Stimulated activated CD8-positive, alpha-beta memory T cell treated with anti-CD3 and anti-CD28 coated beads, Interleukin-7, amount 100 ng/mL, for 1 hour (primary cell): ENCODE measurements around the gene THSD7A.

Experiments
- DNase-seq, 2 donors: peaks; one replicate each; pipeline ENCODE4 v3.0.0-alpha.2; 2020; ENCODE audit warnings: low read depth in 2 of 2

Gene THSD7A

DNA sequence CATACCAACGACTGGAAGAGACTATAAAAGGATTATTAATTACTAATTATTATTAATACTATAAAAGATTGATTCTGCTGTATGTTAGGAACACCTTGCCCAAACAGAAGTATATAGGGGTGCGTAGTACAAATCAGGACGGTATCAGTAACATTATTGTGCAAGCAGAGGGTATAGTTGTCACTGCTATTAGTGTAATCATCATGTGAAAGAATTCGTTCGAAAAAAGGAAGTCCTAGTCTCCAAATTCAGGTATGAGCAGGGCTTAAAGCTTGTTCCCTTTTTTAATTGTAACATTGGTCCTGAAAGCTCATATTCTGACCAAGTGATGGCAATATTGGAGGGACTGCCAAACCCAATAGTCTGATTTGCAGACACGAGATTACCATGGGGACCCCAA lies 81.8 kb downstream of the THSD7A start:
- DNase-seq = no peak

DNA sequence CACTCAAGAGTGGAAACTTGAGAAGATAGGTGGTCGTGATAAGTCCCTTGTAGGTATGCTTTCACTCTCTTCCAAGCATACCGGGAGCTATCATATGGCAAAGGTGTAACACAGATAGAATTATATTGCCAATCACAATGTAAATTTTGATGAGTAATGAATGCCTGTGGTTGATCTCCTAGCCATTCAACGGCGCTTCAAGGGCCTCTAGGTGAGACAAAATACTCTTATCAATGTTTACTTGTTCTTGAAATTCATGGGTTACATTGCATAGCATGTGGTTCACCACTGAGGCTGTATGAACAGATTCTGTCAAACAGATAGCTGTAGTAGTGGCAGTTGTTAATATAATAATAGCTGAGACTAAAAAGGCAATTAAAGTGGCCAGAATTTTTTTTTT lies 82.4 kb downstream of the THSD7A start:
- DNase-seq = no peak

DNA sequence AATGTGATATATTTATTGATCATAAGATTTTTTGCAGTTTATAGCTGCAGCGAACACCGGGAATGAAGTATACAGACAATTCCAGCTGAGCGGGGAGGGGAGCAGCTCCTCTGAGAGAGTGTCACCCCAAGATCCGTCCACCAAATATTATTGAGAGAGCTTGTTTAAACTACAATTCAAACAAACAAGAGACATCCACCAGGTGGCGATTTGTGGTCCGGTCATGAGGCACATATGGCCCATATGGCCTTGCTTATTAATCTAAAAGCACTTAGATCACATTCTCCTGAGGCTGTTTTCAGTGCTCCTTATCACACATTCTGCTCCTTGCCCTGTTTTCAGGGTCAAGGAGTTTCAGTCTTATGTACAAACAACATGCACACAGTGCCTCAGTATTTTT lies 83.1 kb downstream of the THSD7A start:
- no peak for DNase-seq

DNA sequence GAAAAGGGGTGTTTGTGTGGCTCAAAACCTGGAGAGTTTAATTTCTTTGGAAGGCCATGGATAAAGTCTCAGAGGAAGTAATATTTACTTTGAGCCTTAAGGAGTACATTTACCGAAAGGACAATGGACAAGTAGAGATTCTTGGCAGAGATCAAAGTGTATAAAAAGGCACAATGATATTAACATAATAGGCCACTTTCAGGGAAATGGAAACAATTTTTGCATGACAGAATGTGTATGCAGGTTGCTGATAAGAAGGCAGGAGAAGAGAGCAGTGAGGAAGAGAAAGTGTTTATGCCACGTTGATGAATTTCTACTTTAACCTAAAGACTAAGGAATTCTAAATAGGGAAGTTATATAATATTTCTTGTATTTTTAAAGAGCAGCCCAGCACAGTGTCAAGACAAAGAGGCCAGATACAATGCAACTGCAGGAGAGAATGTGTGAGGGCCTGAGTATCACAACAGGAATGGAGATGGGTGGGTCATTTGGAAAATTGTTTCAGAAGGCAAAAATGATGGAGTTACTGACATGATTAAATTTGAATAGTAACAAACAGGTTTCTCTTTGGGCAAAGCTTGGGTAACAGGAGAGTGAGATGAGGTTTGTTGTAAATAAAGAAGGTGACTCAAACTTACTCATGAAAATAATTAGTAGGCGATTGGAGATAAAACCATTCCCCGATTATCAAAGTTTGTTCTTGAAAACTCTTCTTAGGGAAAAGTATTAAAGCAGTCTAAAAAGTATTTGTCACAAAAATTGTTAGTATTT lies 84.1 kb downstream of the THSD7A start:
- DNase-seq = no peak

DNA sequence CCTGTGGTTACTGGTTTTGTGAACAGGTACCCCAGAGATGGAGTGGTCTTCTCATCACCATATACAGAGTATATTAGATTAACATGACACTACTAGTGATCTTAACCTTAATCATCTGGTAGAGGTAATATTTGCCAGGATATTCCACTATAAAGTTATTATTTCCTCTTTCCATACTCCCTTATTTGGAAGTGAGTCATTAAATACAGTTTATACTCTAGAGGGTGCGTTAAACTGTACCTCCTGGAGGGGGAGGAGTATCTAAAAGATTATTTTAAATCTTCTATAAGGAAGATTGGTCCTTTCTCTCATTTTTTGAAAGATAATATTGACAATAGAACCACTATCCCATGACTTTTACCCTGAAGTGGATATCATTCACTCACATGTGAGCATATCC lies 85.4 kb downstream of the THSD7A start:
- no peak for DNase-seq

DNA sequence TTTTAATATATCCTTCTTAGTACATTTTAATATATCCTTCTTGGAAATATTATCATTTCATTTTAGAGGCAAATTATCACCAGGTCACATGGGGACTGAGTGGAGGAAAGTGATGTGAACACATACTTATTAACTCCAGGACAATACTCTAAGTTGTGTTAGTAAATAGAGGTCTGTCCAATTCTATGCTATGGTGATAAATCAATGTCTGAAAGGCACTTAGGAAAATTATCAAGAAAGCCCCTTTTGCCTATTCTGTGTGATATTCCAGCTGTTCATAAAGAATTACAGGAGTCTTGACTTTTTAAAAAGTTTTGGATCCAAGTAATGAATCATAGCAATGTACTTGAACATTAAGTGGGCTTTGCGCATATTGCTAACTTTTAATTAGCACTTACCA lies 88.5 kb downstream of the THSD7A start:
- no peak for DNase-seq

DNA sequence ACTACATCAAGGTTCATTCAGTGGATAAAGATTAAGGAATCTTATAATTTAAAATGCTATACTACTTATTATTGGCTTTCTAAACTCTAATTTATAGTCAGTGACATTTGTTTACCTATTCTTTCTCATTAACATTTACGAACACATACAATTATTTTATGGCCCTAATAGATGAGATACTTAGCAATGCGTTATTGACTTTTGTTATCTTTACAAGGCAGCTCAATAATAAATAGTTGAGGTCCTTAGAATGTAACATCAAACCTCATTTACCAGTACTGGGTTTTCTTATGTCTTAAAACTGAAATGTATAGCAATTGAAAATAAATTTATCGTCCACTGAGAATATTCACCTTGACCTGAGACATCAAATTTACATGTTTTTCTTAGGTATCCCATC lies 89.0 kb downstream of the THSD7A start:
- DNase-seq = no peak

DNA sequence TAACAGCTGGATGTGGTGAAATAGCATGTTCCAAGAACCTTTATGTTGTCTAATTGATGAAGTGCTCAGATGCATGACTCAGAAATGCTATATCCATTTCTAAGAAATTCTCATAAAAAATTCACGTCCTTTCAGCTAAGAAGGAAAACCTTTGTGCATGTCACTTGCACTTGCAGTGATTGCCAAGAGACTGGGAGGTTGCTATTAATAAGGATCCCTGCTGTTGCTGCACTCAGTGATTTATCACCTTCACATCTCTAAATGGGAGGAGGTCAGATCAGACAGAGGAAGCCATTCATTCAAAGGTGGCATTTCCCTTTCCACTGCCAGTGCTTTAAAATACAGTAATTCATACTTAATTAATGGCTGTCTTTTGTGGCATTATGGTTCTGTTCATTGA lies 89.5 kb downstream of the THSD7A start:
- no peak for DNase-seq

DNA sequence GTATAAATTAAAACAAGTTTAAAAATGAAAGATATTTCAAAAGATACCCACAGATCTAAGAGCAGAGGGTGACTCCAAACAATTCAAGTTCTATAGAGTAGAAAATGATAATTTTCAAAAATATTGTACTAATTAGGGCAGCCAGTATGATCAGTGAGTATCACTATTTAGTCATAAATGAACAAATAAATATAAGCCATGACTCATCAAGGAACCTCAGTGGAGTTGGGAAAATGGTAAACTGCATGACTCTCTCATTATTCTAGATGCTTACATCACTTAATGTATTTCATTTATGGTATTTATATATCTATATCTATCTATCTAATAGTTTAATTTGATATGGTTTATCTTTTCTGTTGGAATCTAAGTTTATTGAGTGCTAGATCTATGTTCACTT lies 94.3 kb downstream of the THSD7A start:
- DNase-seq = no peak

DNA sequence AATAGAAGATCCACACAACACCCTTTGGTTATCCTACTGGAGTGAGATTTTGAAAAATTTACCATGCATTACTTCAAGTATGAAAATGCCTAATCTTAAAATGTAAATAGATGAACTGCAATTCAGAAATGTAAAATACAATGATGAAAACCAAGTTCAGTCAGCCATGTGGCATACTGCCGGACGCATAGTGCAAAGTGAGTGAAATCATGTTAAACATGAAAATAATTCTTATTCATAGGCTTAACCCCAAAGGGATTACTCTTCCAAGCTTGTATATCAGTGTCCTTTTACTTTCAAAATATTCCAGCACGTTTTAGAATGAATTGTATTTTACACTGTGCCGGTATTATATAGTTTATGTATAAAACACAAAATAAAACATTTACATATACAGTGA lies 99.8 kb downstream of the THSD7A start:
- DNase-seq = no peak

DNA sequence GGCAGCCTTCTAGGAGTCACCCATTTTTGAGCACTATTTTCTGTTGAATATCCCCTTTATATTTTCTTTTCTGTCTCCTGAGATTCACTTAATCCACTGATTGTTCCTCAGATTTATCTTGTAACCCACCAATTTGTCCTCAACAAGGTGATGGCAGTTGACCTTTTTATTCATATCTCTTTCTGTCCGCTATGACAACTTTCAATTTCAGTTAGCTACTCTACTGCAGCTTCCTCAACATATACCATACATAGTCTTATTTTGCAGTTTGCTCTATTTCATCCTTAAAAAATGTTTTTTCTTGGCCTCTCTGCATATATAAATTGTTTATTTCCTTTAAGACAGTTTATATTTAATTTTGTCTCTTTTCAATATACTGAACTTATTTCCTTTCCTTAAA lies 101.3 kb downstream of the THSD7A start:
- DNase-seq = no peak

DNA sequence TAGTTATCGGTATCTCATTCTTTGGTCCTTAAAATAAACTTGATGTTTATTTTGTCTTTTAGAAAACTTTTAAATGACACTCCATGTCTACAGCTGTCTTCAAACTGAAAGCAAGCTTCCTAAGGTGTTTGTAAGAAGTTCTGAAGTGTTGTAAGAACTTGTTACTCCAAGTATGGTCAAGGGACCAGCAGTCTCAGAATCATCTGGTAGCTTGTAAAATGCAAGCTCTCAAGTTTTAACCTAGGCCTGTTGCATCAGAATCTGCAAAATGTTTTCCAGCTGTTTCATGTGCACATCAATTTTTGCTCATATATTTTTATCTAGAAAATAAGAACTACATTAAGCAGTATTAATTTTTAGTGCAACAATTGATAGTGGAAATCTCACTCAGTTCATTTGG lies 104.1 kb downstream of the THSD7A start:
- DNase-seq = no peak

DNA sequence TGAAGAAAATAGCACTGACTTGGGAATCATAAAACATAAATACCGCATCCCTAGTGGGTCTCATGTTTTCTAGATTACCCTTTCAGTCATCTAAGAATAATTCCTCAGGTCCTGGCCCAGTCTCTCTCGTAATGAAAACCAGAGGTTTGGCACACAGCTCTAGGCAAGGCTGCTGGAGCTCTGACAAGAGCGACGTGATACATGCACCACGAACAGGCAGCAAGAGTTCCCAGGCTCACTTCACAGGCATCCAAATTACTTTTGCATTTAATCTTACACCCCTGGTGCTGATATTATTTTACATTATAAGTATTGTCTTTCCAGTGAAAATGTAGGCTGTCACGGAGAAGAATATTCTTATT lies 105.2 kb downstream of the THSD7A start:
- DNase-seq = no peak

DNA sequence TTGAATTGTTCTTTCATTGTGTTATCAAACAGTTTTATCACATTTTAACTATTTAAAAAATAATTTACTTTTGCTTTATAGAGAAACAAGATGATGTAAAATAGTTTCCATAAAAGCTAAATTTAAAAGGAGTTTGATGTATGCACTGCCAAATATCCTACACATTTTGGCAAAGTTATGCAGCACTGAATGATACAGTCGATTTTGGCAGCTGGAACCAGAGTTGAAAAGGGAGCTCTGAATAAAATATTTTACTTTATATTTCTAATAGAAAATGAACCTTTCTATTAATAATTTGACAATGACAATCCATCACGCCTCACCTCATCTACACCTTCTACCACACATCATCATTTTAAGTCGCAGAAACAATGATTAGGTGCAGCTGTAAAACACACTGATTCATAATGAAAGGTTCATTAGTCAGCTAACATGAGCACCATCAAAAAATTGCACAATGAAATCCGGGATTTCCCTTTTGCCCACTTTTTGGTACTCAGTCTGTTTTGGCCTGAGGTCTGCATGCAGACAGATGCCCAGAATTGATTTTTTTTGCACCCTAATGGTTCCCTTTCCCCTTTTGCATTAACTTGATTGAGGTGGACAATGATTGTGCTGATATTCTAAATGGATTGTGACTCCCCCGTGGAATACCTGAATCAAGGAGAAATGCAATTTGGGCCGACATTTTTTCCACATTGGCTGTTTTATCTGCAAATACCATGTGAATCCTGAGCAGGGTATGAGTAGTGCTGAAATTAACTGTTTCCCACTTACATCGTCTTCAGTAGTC lies 105.8 kb downstream of the THSD7A start:
- DNase-seq = no peak

DNA sequence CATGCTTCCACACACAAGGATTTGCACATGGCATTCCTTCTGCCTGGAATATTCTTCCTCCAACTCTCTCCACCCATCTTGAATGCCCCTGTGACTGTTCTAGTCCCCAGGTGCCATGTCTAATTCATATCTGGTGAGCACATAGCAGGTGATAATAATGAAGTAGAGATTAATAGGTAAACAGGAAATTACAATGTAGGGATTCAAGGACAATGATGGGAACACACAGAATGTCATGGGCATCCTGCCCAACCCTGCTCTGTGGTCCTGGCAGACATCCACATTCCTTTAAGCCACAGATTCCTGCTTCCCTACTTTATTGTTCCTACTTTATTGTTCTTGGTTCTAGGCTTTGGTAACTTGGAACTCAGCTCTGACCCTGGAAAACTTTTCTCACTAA lies 115.8 kb downstream of the THSD7A start:
- DNase-seq = no peak

DNA sequence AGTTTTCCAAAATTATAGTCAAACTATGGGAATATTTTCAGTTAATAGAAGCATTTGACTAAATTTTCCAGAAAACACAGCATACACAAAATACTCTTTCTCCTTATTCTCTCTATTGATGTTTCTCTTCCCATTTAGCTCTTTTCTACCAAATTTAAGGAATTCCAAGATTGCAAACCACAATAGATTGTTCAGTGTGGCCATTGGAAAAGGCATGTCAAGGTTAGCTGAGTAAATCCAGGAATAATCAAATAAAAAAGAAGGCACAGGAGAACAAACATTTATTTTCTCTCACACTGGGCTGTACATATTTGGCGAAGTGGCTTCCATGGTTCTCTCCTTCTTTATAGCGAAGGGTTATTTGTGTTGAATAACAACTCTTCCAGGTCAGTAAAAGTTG lies 117.3 kb downstream of the THSD7A start:
- no peak for DNase-seq

DNA sequence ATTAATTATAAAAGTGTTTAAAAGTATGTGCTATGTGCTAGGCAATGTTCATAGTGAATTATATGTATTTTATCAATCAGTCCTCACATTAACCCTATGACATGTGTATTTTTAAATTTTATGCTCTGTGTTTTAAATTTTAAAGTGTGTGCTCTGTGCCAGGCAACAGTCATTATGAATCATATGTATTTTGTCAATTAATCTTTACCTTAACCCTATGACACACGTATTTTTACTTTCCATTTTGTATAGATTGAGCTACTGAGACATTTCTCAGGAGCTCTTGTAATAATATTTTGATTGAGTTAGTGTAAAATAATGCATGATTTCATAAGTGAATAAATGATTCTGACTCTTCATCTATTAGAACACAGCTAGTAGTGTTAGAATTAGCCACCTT lies 117.8 kb downstream of the THSD7A start:
- no peak for DNase-seq

DNA sequence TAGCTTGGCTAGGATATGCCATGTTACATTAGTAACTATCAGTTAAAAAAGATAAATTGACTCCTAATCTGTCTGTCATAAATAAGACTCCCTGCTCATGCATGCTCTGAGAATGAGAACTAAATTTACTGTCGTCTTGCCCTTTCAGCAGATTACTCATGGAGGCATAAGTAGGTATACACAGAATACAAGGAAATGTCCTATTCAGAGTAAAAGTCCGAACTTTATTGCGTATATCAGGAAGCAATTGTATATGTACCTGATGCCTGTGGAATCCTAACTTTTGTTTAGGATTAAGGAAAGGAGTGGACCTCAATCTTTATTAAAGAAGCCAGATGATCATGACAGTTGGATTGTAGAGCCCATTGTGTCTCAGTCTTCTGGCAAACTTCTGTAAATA lies 118.6 kb downstream of the THSD7A start:
- no peak for DNase-seq

DNA sequence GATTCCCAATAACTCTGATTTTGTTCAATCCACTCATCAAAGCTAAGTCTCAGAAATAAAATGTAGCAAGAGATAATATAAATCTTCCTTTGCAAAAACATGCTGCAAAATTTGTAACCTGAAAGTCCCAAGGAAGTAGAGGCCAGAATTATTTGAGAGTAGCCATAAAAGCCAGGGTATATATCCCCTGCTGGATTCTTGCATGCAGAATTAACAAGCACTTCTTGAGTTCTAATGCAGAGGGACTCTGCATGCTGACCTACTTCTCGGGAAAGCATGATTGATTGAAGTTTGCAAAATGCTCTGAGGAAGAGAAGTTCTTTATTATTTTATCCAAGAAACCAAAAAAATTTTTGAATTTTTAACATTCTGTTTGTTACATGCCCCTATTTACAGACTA lies 121.6 kb downstream of the THSD7A start:
- DNase-seq = no peak

DNA sequence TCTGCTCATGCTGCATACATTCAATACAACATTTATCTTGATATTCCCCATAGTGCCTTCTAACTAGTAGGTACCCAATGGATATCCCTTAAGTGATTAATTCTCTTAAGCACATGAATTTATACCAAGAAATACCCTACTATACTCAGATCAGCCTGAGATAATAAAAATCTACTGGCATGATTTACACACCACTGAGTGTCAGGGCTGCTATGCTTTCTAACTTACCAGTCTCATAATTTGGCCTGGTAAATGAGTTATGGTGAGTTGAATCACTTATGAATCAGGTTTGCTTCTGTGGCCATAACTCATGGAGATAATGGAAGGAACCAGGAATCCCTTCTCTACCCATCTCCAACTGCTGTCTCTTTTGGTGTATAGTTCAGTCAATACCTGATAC lies 122.8 kb downstream of the THSD7A start:
- DNase-seq = no peak

DNA sequence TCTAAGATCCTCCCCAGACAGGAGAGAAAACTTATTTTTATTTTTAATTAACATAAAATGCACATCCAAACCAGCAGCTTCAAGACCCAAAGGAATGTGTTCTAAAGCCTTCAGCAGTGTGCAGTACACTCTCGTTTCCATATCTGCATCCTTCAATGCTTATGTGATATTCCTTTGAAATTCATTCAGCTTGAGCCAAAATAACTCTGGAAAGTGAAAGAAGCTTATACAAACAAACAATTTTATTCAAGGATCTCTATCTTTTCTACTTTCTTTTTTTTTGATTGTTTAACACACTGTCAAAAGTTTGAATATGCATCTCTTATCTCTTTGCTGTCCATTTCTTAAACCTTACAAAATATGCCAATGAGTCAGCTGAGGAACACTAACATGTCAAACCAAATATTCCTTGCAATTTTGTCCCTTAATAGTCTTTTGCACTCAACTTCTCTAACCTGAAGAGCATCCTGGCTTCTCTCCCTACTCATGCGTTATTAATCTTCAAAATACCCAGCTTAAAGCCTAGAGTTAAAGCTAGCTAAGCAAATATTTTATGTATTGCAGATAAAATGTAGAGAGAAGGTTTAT lies 124.3 kb downstream of the THSD7A start:
- DNase-seq = no peak

DNA sequence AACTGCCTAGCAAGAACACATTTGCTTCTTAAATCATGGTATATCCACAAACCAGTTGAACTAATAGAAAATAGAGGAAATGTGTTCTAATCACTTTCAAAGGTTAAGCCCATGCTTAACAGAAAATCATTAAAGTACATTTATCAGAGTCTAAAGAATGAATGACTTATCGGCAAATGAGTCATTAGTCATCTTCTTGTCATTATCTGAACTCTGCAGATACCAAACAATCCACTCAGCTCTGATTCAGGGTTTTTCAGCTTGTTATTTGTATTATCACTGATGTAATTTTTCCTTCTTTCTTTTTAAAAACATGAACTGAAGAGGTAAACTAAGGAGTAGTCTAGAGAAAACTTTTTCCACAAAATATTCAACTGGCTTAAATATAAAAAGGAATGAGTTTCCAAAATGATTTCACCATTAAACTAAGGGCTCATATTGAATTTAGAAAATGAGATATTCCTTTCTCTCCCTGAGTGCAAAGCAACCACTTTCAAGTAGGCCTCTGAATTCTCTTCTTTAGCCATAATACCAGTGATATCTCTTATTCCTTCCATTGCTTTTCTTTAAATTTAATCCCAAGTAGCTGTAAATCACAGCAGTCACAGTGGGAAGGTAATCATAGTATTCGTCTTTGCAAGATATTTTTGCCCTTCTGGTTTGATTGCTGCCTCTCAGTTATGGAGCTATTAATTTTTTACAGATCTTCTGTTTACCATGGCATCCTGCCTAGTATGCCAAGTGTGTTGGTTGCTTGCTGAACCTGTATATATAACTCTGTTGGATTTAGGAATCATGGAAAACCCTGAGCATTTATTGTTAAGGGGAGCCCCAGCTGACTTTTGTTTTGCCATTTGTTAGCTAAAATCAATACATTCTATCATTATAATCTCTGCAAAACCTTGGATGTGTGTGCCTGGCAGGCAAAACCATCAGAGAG lies 125.1 kb downstream of the THSD7A start:
- no peak for DNase-seq
